ENCODE data around the gene INTS4. TPM values are rescaled to one million over a fixed set of nuclear protein-coding genes. Genes with fewer than 3 reads are reported as not detected.

Gene INTS4
- total and polyA plus RNA-seq, 2 donors: 31.2 to 38.3 TPM

GRCh38 chr11:78038697-78039313, 44.3 kb upstream of the INTS4 start:
- 98% methylated on average over 8 of the region's 8 CpGs for WGBS
- no peak for DNase-seq (ENCODE audit: low read depth in 6 of 9, low spot score in 9 of 9)

GRCh38 chr11:78037825-78038620, 43.6 kb upstream of the INTS4 start:
- no peaks in the 10 kb centered on the region for H3K36me3 ChIP-seq (ENCODE audit: control insufficient read depth in 2 of 2, insufficient read depth in 2 of 2, low read length in 1 of 2)
- DNase-seq (ENCODE audit: low read depth in 6 of 9, low spot score in 9 of 9): no peak
- 91% methylated on average over 9 of the region's 9 CpGs for WGBS
- H3K4me3 ChIP-seq (ENCODE audit: low read length in 2 of 2): no peak overlapping the region
- H3K27ac ChIP-seq (ENCODE audit: low read depth in 1 of 2, low read length in 1 of 2): no peak overlapping the region
- H3K4me1 ChIP-seq (ENCODE audit: control insufficient read depth in 2 of 2, insufficient read depth in 2 of 2, low read length in 2 of 2): no peaks in the 10 kb centered on the region
- no peaks in the 10 kb centered on the region for H3K9me3 ChIP-seq (ENCODE audit: control insufficient read depth in 2 of 2, insufficient read depth in 1 of 2, low read length in 1 of 2)
- H3K27me3 ChIP-seq (ENCODE audit: control insufficient read depth in 2 of 2, insufficient read depth in 1 of 2, low read length in 1 of 2): no peaks in the 10 kb centered on the region

More at GRCh38 chr11:78038697-78039313, 44.3 kb upstream of the INTS4 start:
- Histone ChIP-seq H3K4me1 (ENCODE audit: control insufficient read depth in 2 of 2, insufficient read depth in 2 of 2, low read length in 2 of 2) (no peaks in the 10 kb centered on the region), H3K36me3 (ENCODE audit: control insufficient read depth in 2 of 2, insufficient read depth in 2 of 2, low read length in 1 of 2) (no peaks in the 10 kb centered on the region), H3K27ac (ENCODE audit: low read depth in 1 of 2, low read length in 1 of 2) (no peak overlapping the region), H3K9me3 (ENCODE audit: control insufficient read depth in 2 of 2, insufficient read depth in 1 of 2, low read length in 1 of 2) (no peaks in the 10 kb centered on the region), H3K4me3 (ENCODE audit: low read length in 2 of 2) (no peak overlapping the region), H3K27me3 (ENCODE audit: control insufficient read depth in 2 of 2, insufficient read depth in 1 of 2, low read length in 1 of 2) (no peaks in the 10 kb centered on the region)

GRCh38 chr11:78037056-78037455, 42.6 kb upstream of the INTS4 start:
- WGBS: 94% methylated on average over 3 of the region's 3 CpGs
- Histone ChIP-seq H3K4me1 (ENCODE audit: control insufficient read depth in 2 of 2, insufficient read depth in 2 of 2, low read length in 2 of 2) (no peaks in the 10 kb centered on the region), H3K27me3 (ENCODE audit: control insufficient read depth in 2 of 2, insufficient read depth in 1 of 2, low read length in 1 of 2) (no peaks in the 10 kb centered on the region), H3K27ac (ENCODE audit: low read depth in 1 of 2, low read length in 1 of 2) (no peak overlapping the region), H3K4me3 (ENCODE audit: low read length in 2 of 2) (no peak overlapping the region), H3K9me3 (ENCODE audit: control insufficient read depth in 2 of 2, insufficient read depth in 1 of 2, low read length in 1 of 2) (peaks cover 0 to 2% of the 10 kb centered on the region in 2 donors), H3K36me3 (ENCODE audit: control insufficient read depth in 2 of 2, insufficient read depth in 2 of 2, low read length in 1 of 2) (no peaks in the 10 kb centered on the region)
- no peak for DNase-seq (ENCODE audit: low read depth in 6 of 9, low spot score in 9 of 9)

GRCh38 chr11:78036313-78036712, 41.8 kb upstream of the INTS4 start:
- Histone ChIP-seq H3K4me1 (ENCODE audit: control insufficient read depth in 2 of 2, insufficient read depth in 2 of 2, low read length in 2 of 2) (no peaks in the 10 kb centered on the region), H3K36me3 (ENCODE audit: control insufficient read depth in 2 of 2, insufficient read depth in 2 of 2, low read length in 1 of 2) (no peaks in the 10 kb centered on the region), H3K9me3 (ENCODE audit: control insufficient read depth in 2 of 2, insufficient read depth in 1 of 2, low read length in 1 of 2) (peaks cover 0 to 4% of the 10 kb centered on the region in 2 donors), H3K27me3 (ENCODE audit: control insufficient read depth in 2 of 2, insufficient read depth in 1 of 2, low read length in 1 of 2) (no peaks in the 10 kb centered on the region), H3K4me3 (ENCODE audit: low read length in 2 of 2) (no peak overlapping the region), H3K27ac (ENCODE audit: low read depth in 1 of 2, low read length in 1 of 2) (no peak overlapping the region)
- DNase-seq (ENCODE audit: low read depth in 6 of 9, low spot score in 9 of 9): no peak
- 96% methylated on average over 3 of the region's 3 CpGs for WGBS

GRCh38 chr11:78034623-78035022, 40.2 kb upstream of the INTS4 start:
- no peak overlapping the region for H3K4me3 ChIP-seq (ENCODE audit: low read length in 2 of 2)
- H3K4me1 ChIP-seq (ENCODE audit: control insufficient read depth in 2 of 2, insufficient read depth in 2 of 2, low read length in 2 of 2): no peaks in the 10 kb centered on the region
- no peak for DNase-seq (ENCODE audit: low read depth in 6 of 9, low spot score in 9 of 9)
- 76% methylated on average over 10 of the region's 10 CpGs for WGBS
- no peaks in the 10 kb centered on the region for H3K36me3 ChIP-seq (ENCODE audit: control insufficient read depth in 2 of 2, insufficient read depth in 2 of 2, low read length in 1 of 2)
- peaks cover 0 to 4% of the 10 kb centered on the region in 2 donors for H3K9me3 ChIP-seq (ENCODE audit: control insufficient read depth in 2 of 2, insufficient read depth in 1 of 2, low read length in 1 of 2)
- H3K27ac ChIP-seq (ENCODE audit: low read depth in 1 of 2, low read length in 1 of 2): no peak overlapping the region
- H3K27me3 ChIP-seq (ENCODE audit: control insufficient read depth in 2 of 2, insufficient read depth in 1 of 2, low read length in 1 of 2): no peaks in the 10 kb centered on the region

GRCh38 chr11:78033040-78033439, 38.6 kb upstream of the INTS4 start:
- DNase-seq (ENCODE audit: low read depth in 6 of 9, low spot score in 9 of 9): no peak
- Histone ChIP-seq H3K27me3 (ENCODE audit: control insufficient read depth in 2 of 2, insufficient read depth in 1 of 2, low read length in 1 of 2) (no peaks in the 10 kb centered on the region), H3K36me3 (ENCODE audit: control insufficient read depth in 2 of 2, insufficient read depth in 2 of 2, low read length in 1 of 2) (no peaks in the 10 kb centered on the region), H3K9me3 (ENCODE audit: control insufficient read depth in 2 of 2, insufficient read depth in 1 of 2, low read length in 1 of 2) (peaks cover 0 to 4% of the 10 kb centered on the region in 2 donors), H3K4me1 (ENCODE audit: control insufficient read depth in 2 of 2, insufficient read depth in 2 of 2, low read length in 2 of 2) (no peaks in the 10 kb centered on the region), H3K27ac (ENCODE audit: low read depth in 1 of 2, low read length in 1 of 2) (no peak overlapping the region), H3K4me3 (ENCODE audit: low read length in 2 of 2) (no peak overlapping the region)
- 48% methylated on average over 4 of the region's 4 CpGs for WGBS

GRCh38 chr11:78032090-78032489, 37.6 kb upstream of the INTS4 start:
- no peak for DNase-seq (ENCODE audit: low read depth in 6 of 9, low spot score in 9 of 9)
- H3K4me1 ChIP-seq (ENCODE audit: control insufficient read depth in 2 of 2, insufficient read depth in 2 of 2, low read length in 2 of 2): no peaks in the 10 kb centered on the region

GRCh38 chr11:78031629-78032028, 37.2 kb upstream of the INTS4 start:
- over 99% methylated on average over 3 of the region's 3 CpGs for WGBS
- no peaks in the 10 kb centered on the region for H3K27me3 ChIP-seq (ENCODE audit: control insufficient read depth in 2 of 2, insufficient read depth in 1 of 2, low read length in 1 of 2)
- peaks cover 0 to 4% of the 10 kb centered on the region in 2 donors for H3K9me3 ChIP-seq (ENCODE audit: control insufficient read depth in 2 of 2, insufficient read depth in 1 of 2, low read length in 1 of 2)
- no peaks in the 10 kb centered on the region for H3K4me1 ChIP-seq (ENCODE audit: control insufficient read depth in 2 of 2, insufficient read depth in 2 of 2, low read length in 2 of 2)
- H3K4me3 ChIP-seq (ENCODE audit: low read length in 2 of 2): no peak overlapping the region
- DNase-seq (ENCODE audit: low read depth in 6 of 9, low spot score in 9 of 9): no peak
- no peaks in the 10 kb centered on the region for H3K36me3 ChIP-seq (ENCODE audit: control insufficient read depth in 2 of 2, insufficient read depth in 2 of 2, low read length in 1 of 2)
- no peak overlapping the region for H3K27ac ChIP-seq (ENCODE audit: low read depth in 1 of 2, low read length in 1 of 2)

More at GRCh38 chr11:78032090-78032489, 37.6 kb upstream of the INTS4 start:
- Histone ChIP-seq H3K27ac (ENCODE audit: low read depth in 1 of 2, low read length in 1 of 2) (no peak overlapping the region), H3K4me3 (ENCODE audit: low read length in 2 of 2) (no peak overlapping the region), H3K27me3 (ENCODE audit: control insufficient read depth in 2 of 2, insufficient read depth in 1 of 2, low read length in 1 of 2) (no peaks in the 10 kb centered on the region), H3K9me3 (ENCODE audit: control insufficient read depth in 2 of 2, insufficient read depth in 1 of 2, low read length in 1 of 2) (peaks cover 0 to 4% of the 10 kb centered on the region in 2 donors), H3K36me3 (ENCODE audit: control insufficient read depth in 2 of 2, insufficient read depth in 2 of 2, low read length in 1 of 2) (no peaks in the 10 kb centered on the region)

Measured in thymus (tissue), 11 donors.